HG02623 (cell line): ENCODE results near the gene ZNF780A.
A peak's percentile ranks its signal among the peaks of the same experiment; 100 is the strongest.
"Not testable (repeated sequence)": the region's sequence is repeated elsewhere in the genome, so short reads cannot be mapped to it uniquely, and the experiment has no call there.

Experiments
- ATAC-seq: cut with Tn5 transposase; IDR thresholded peaks from one replicate; pipeline ENCODE4 v1.9.1; 2021; ENCODE audit warnings: moderate library complexity; ENCODE audit not compliant: unreplicated experiment

Gene ZNF780A

GRCh38 chr19:40090241-40091204, at the start of gene ZNF780A:
TSS of gene ZNF780A (minus strand) at chr19:40090943. CDS start at chr19:40084753, 6,190 bp downstream.
- peak; percentile 69 for ATAC-seq

- ATAC-seq = no peak
Observed at GRCh38 chr19:40139533-40140287, 49.0 kb upstream of the ZNF780A start.

GRCh38 chr19:40136818-40137217, 46.1 kb upstream of the ZNF780A start:
- no peak for ATAC-seq

- no peak for ATAC-seq
Observed at GRCh38 chr19:40134866-40135265, 44.1 kb upstream of the ZNF780A start.

- ATAC-seq = no peak
Observed at GRCh38 chr19:40133491-40133890, 42.7 kb upstream of the ZNF780A start.

- ATAC-seq = no peak
Observed at GRCh38 chr19:40130013-40130412, 39.3 kb upstream of the ZNF780A start.

- no peak for ATAC-seq
Observed at GRCh38 chr19:40129425-40129824, 38.7 kb upstream of the ZNF780A start.

- ATAC-seq = no peak
Observed at GRCh38 chr19:40128991-40129390, 38.2 kb upstream of the ZNF780A start.

GRCh38 chr19:40119380-40119779, 28.6 kb upstream of the ZNF780A start:
- no peak for ATAC-seq

GRCh38 chr19:40118638-40119037, 27.9 kb upstream of the ZNF780A start:
- not testable (repeated sequence) for ATAC-seq

GRCh38 chr19:40116075-40116474, 25.3 kb upstream of the ZNF780A start:
- ATAC-seq = no peak

GRCh38 chr19:40114119-40114518, 23.4 kb upstream of the ZNF780A start:
- not testable (repeated sequence) for ATAC-seq

GRCh38 chr19:40112271-40112670, 21.5 kb upstream of the ZNF780A start:
- not testable (repeated sequence) for ATAC-seq

GRCh38 chr19:40110570-40110969, 19.8 kb upstream of the ZNF780A start:
- ATAC-seq = no peak

- no peak for ATAC-seq
Observed at GRCh38 chr19:40104754-40105153, 14.0 kb upstream of the ZNF780A start.

- ATAC-seq = no peak
Observed at GRCh38 chr19:40103600-40103999, 12.9 kb upstream of the ZNF780A start.

- no peak for ATAC-seq
Observed at GRCh38 chr19:40101813-40102212, 11.1 kb upstream of the ZNF780A start.

GRCh38 chr19:40093416-40093815, 2.7 kb upstream of the ZNF780A start:
- no peak for ATAC-seq

GRCh38 chr19:40091205-40092129, 724 bp upstream of the ZNF780A start:
- ATAC-seq = no peak

- ATAC-seq = no peak
Observed at GRCh38 chr19:40089462-40089861, 1.3 kb downstream of the ZNF780A start.
